Right lobe of liver (tissue), 6 donors: ENCODE measurements around the gene RPS6KA5. TPM values are rescaled to one million over a fixed set of nuclear protein-coding genes. Genes with fewer than 3 reads are reported as not detected.
"Not testable (repeated sequence)": the region's sequence is repeated elsewhere in the genome, so short reads cannot be mapped to it uniquely, and the experiment has no call there.

Experiments
- ATAC-seq, 4 donors: fragments of 200-7000 bp; cut with Tn5 transposase; one replicate each; pipeline ENCODE4 v1.9.1; 2020; ENCODE audit warnings: mild to moderate bottlenecking in 4 of 4, moderate library complexity in 4 of 4
- DNase-seq, 3 donors: peaks; one replicate each; pipeline ENCODE4 v3.0.0-alpha.2; 2020
- H3K27ac ChIP-seq, 3 donors: fragments of 200-600 bp; one replicate each; pipeline ENCODE4 v1.8.0; 2022
- H3K27me3 ChIP-seq, 2 donors: fragments of 200-600 bp; one replicate each; pipeline ENCODE4 v1.8.0; 2022
- H3K36me3 ChIP-seq, 4 donors: fragments of 200-600 bp; sonication (generic) in 1 of 4; one replicate each; pipeline versions ENCODE4 v1.5.1 to v1.8.0; 2017 to 2022; ENCODE audit warnings: control low read depth in 1 of 4
- H3K4me1 ChIP-seq, 4 donors: fragments of 200-600 bp; sonication (generic) in 1 of 4; one replicate each; pipeline versions ENCODE4 v1.5.1 to v1.8.0; 2017 to 2022; ENCODE audit warnings: control low read depth in 1 of 4
- H3K4me3 ChIP-seq, 3 donors: fragments of 200-600 bp; one replicate each; pipeline ENCODE4 v1.8.0; 2022
- H3K9me3 ChIP-seq, 4 donors: fragments of 200-600 bp; sonication (generic) in 1 of 4; one replicate each; pipeline versions ENCODE4 v1.5.1 to v1.8.0; 2017 to 2022; ENCODE audit warnings: control low read depth in 1 of 4
- POLR2A ChIP-seq: fragments of 450-650 bp; IDR thresholded peaks from one replicate; pipeline ENCODE4 v1.6.1; 2017; ENCODE audit warnings: antibody characterized with exemption, mild to moderate bottlenecking
- WGBS: methylation state at CpG from one replicate; pipeline ENCODE4 v1.1.6; 2018; ENCODE audit warnings: low coverage, low lambda C conversion rate; ENCODE audit not compliant: insufficient coverage; ENCODE audit errors: missing lambda C conversion rate; 5-methylcytosine and 5-hydroxymethylcytosine counted together
- intact Hi-C, 2 donors: fragments of 100-400 bp; cut with DNase I; formaldehyde crosslinking; loops; one replicate each; pipeline versions ENCODE4 v1.11.2 to v1.14.1; 2022
- total RNA-seq, 6 experiments: library from RNA; depleted of rRNA in 2 of 6; stranded (reverse); fragments of >200 nt in 2 of 6; fragmentation: NEBNext Ultra II Directional in 3 of 6; extraction: Animal tissue kit (Norgen Biotek cat#: 25700) in 3 of 6; gene quantifications; one replicate each; pipeline versions ENCODE4 v1.1.0 to v1.2.4, GENCODE V29; 2016 to 2023
- TF ChIP-seq, protein P1 (sequence below), 4 donors: fragments of 200-600 bp in 3 of 4; fragments of 450-650 bp in 1 of 4; IDR thresholded peaks; one replicate each; pipeline versions ENCODE4 v1.5.1 to v1.8.0; 2016 to 2022; ENCODE audit warnings: antibody characterized with exemption in 4 of 4, mild to moderate bottlenecking in 2 of 4
- donor health status: DM: no; HTN: yes; CAD: no.
- donor health status: DM: no; HTN: no; CAD: no.
- donor health status: DM: no; HTN: no; CAD: no.
- donor health status: DM: no; HTN: yes; CAD: no.
- donor health status: DM: no; HTN: yes; CAD: no.

RPS6KA5 gene
- total RNA-seq, 6 experiments from 2014 or later = 0.31 to 3.5 (median 1.7) TPM

DNA sequence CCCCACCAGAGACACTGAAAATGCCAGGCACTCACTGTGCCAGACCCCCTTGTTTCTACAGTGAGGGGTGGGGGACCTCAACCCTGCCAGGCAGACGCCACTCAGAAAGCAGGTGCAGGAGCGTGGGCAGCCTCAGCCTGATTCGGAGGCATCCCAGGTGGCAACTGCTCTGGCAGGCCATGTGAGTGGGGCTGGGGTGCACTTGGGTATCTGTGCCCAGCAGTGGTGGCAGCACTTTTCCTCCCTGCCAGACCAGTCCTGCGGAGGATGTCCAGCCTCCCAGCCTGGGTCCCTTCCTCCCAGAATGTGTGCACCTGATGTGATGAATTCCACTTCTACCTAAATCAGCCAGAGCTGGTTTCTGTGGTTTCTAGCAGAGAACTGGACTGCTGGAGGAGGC lies 230.8 kb downstream of the RPS6KA5 start:
- peaks cover 0 to 11% (median 0%) of the 10 kb centered on the region in 4 donors for H3K4me1 ChIP-seq
- H3K27ac ChIP-seq = peak overlapping the region in 2 of 3 donors; percentile 77 to 87
- DNase-seq = no peak
- intact Hi-C loops = loop anchor here in 1 of 2 donors (10.0 kb wide), 1 partner anchor 55 kb away; no protein-coding TSS in a partner anchor
- ATAC-seq = no peak
- H3K36me3 ChIP-seq = no peaks in the 10 kb centered on the region
- no peak for TF ChIP-seq POLR2A
- TF ChIP-seq, protein P1, sequence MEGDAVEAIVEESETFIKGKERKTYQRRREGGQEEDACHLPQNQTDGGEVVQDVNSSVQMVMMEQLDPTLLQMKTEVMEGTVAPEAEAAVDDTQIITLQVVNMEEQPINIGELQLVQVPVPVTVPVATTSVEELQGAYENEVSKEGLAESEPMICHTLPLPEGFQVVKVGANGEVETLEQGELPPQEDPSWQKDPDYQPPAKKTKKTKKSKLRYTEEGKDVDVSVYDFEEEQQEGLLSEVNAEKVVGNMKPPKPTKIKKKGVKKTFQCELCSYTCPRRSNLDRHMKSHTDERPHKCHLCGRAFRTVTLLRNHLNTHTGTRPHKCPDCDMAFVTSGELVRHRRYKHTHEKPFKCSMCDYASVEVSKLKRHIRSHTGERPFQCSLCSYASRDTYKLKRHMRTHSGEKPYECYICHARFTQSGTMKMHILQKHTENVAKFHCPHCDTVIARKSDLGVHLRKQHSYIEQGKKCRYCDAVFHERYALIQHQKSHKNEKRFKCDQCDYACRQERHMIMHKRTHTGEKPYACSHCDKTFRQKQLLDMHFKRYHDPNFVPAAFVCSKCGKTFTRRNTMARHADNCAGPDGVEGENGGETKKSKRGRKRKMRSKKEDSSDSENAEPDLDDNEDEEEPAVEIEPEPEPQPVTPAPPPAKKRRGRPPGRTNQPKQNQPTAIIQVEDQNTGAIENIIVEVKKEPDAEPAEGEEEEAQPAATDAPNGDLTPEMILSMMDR (IDR thresholded peaks at IDR 0.05) = no peak
- no peak overlapping the region for H3K4me3 ChIP-seq
- H3K27me3 ChIP-seq = no peaks in the 10 kb centered on the region
- no peaks in the 10 kb centered on the region for H3K9me3 ChIP-seq
- 60% methylated on average over 1 of the region's 4 CpGs for WGBS

- Histone ChIP-seq H3K4me1 (peaks cover 0 to 11% (median 0%) of the 10 kb centered on the region in 4 donors), H3K27ac (peak overlapping the region; percentile 77 to 87 (median 86)), H3K36me3 (no peaks in the 10 kb centered on the region), H3K27me3 (no peaks in the 10 kb centered on the region), H3K9me3 (no peaks in the 10 kb centered on the region), H3K4me3 (peak overlapping the region; percentile 2 to 37 (median 13))
- intact Hi-C loops = loop anchor here in 1 of 2 donors (10.0 kb wide), 1 partner anchor 54 kb away; no protein-coding TSS in a partner anchor
- TF ChIP-seq, protein P1 (IDR thresholded peaks at IDR 0.05) = no peak
- TF ChIP-seq POLR2A = no peak
- DNase-seq = no peak
- 55% methylated on average over 11 of the region's 17 CpGs for WGBS
- peak; percentile 44 to 56 (median 52) for ATAC-seq
Observed at GRCh38 chr14:90828642-90829487, 231.6 kb downstream of the RPS6KA5 start.

GRCh38 chr14:90827919-90828610 lies 232.4 kb downstream of the RPS6KA5 start:
- intact Hi-C loops = loop anchor here in 1 of 2 donors (10.0 kb wide), 1 partner anchor 53 kb away; no protein-coding TSS in a partner anchor
- peak overlapping the region; percentile 77 to 87 (median 86) for H3K27ac ChIP-seq
- TF ChIP-seq, protein P1 (IDR thresholded peaks at IDR 0.05) = no peak
- TF ChIP-seq POLR2A = peak; percentile 81
- ATAC-seq (peak; percentile 98 to 99 (median 99)), DNase-seq (peak; percentile 96 to 97 (median 97))
- H3K36me3 ChIP-seq = no peaks in the 10 kb centered on the region
- no peaks in the 10 kb centered on the region for H3K9me3 ChIP-seq
- peaks cover 0 to 11% (median 0%) of the 10 kb centered on the region in 4 donors for H3K4me1 ChIP-seq
- 5% methylated on average over 28 of the region's 42 CpGs for WGBS
- peak overlapping the region; percentile 20 to 37 (median 35) for H3K4me3 ChIP-seq
- no peaks in the 10 kb centered on the region for H3K27me3 ChIP-seq

GRCh38 chr14:90823542-90823941 lies 236.9 kb downstream of the RPS6KA5 start:
- not testable (repeated sequence) for H3K27ac ChIP-seq, H3K27me3 ChIP-seq, DNase-seq, H3K4me3 ChIP-seq, H3K9me3 ChIP-seq, H3K36me3 ChIP-seq, ATAC-seq
- peaks cover 0 to 33% (median 12%) of the 10 kb centered on the region in 4 donors for H3K4me1 ChIP-seq
- intact Hi-C loops = loop anchor here in 1 of 2 donors (10.0 kb wide), 1 partner anchor 49 kb away; no protein-coding TSS in a partner anchor
- whole genome bisulfite sequencing = 71% methylated on average over 3 of the region's 4 CpGs
